ENCODE results near the gene DNAJC30.
"Not testable (repeated sequence)": the region's sequence is repeated elsewhere in the genome, so short reads cannot be mapped to it uniquely, and the experiment has no call there.

DNAJC30 gene

DNA sequence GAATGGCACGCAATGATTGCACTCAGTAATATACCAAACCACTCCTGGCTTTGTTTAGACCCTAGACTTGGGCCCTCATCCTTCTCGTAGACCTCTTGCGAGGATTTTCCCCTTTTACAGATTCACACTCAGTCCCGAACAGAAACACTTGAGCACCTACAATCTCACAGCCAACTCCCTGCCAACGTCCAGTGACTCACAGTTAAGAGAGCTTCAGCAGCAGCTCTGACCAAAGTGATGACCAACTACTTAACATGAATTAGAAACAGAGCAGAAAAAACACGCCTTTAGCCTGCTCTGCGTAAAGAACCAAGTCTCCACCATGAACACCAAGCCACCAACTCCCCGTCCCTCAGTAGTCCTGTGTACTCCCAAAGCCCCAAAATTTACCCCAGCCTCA is 2.2 kb downstream of the DNAJC30 start:
- no peak for DNase-seq (ENCODE audit: low spot score)

- DNase-seq (ENCODE audit: low spot score), result no peak
Measured at GRCh38 chr7:73680501-73680900, 2.8 kb downstream of the DNAJC30 start.

- no peak for DNase-seq (ENCODE audit: low spot score)
Measured at GRCh38 chr7:73679709-73680108, 3.5 kb downstream of the DNAJC30 start.

- DNase-seq (ENCODE audit: low spot score), result no peak
Measured at GRCh38 chr7:73678862-73679261, 4.4 kb downstream of the DNAJC30 start.

GRCh38 chr7:73676062-73676461 is 7.2 kb downstream of the DNAJC30 start:
- not testable (repeated sequence) for DNase-seq (ENCODE audit: low spot score)

DNA sequence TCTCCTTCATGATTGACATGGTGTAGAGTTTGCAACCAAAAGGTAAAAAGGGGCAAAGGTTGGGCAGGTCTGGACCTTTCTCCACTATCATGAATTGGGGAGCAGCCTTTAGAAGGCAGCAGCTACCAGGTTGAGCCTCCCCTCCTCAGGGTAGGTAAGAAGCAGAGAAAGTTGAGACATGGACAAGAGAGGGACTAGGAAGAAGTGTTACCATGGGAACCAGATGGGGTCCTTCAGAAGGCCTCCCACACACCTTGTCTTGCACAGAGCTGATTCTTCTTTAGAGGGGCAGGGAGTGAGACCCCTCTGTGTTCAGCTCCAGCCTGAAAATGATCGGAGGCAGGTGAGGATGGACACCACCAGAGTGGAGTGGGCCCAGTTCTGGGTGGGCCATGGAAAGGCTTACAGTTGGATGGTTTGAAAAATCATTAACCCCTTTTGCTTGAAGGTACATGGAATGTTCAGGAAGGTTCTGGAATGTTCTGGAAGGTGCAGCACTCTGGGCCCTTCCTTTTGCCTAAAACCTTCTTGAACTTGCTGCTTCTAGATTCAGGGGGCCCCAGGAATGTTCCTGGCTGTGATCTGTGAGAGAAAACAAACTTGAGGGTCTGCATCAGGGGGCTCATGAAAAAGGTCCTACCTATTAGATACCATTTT is 8.7 kb downstream of the DNAJC30 start:
- DNase-seq (ENCODE audit: low spot score), result no peak

- DNase-seq (ENCODE audit: low spot score), result no peak
Measured at GRCh38 chr7:73671857-73672445, 11.3 kb downstream of the DNAJC30 start.

- DNase-seq (ENCODE audit: low spot score), result no peak
Measured at GRCh38 chr7:73671322-73671661, 12.0 kb downstream of the DNAJC30 start.

- DNase-seq (ENCODE audit: low spot score), result no peak
Measured at GRCh38 chr7:73669858-73670385, 13.3 kb downstream of the DNAJC30 start.

DNA sequence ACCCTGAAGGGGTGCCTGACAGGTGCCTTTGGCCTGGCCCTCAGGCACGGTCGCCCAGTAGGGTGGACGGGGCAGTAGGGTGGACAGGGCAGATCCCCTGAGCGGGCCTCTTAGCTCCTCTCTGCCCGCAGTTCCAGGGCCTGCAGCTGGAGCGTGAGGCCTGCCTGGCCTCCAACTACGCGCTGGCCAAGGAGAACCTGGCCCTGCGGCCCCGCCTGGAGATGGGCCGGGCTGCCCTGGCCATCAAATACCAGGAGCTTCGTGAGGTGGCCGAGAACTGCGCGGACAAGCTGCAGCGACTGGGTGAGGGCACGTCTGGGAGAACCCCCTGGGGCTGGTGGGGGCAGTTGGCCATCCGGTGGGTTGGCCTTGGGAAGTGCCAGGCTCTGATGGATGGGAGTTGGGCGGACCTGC is 14.0 kb downstream of the DNAJC30 start:
- no peak for DNase-seq (ENCODE audit: low spot score)

- DNase-seq (ENCODE audit: low spot score), result no peak
Measured at GRCh38 chr7:73668886-73669230, 14.4 kb downstream of the DNAJC30 start.

GRCh38 chr7:73668103-73668885 is 15.0 kb downstream of the DNAJC30 start:
- DNase-seq (ENCODE audit: low spot score), result no peak

DNA sequence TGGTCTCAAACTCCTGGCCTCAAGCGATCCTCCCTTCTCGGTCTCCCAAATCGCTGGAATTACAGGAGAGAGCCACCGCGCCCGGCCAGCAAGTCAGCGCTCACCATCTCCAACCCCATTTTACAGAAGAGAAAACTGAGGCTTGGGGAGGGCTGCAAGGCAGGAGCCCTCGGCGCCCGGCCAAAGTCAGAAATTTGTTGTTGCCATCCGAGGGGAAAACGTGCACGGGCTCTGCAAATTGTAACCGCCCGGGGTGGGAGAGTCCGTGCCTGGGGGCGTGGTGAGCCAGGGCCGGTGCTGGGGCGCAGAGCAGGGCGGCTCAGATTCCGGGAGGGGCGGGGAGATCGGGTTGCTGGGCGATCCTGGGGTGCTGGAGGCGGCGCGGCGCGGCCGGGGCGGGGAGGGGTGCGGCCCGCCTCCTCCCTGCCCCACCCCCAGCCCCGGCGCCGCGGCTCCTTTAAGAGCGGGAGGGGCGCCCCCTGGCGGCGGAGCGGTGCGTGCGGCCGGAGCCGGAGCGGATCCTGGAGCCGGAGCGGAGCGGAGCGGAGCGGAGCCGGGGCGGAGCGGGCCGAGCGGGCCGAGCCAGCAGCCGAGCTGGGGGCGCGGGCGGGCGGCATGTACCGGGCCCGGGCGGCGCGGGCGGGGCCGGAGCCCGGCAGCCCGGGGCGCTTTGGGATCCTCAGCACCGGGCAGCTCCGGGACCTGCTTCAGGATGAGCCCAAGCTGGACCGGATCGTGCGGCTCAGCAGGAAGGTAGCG is 15.7 kb downstream of the DNAJC30 start, which contains the start of gene VPS37D:
VPS37D (plus strand) TSS at position 488 of the 759 bp plus-strand sequence; CDS start at position 616, 128 bp downstream.
- DNase-seq (ENCODE audit: low spot score), result peak; percentile 93

DNA sequence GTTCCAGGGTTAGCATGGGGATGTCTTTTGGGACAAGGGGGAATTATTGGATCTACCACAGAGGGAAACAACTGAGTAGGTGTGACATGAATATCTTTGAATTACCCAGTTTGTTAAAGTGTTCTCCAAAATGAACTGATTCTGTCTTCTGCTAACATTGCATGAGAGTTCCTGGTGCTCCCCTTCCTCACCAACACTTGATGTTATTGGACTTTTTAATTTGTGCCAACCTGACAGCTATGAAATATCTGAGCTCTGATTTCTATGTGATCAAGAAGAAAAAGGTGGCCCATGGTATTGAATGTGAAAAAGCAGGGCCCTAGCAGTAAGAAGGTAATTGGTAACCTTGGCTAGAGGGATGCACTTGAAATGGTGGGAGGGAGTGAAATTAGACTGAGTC is 20.2 kb downstream of the DNAJC30 start:
- no peak for DNase-seq (ENCODE audit: low spot score)

- not testable (repeated sequence) for DNase-seq (ENCODE audit: low spot score)
Measured at GRCh38 chr7:73660594-73660993, 22.7 kb downstream of the DNAJC30 start.

DNA sequence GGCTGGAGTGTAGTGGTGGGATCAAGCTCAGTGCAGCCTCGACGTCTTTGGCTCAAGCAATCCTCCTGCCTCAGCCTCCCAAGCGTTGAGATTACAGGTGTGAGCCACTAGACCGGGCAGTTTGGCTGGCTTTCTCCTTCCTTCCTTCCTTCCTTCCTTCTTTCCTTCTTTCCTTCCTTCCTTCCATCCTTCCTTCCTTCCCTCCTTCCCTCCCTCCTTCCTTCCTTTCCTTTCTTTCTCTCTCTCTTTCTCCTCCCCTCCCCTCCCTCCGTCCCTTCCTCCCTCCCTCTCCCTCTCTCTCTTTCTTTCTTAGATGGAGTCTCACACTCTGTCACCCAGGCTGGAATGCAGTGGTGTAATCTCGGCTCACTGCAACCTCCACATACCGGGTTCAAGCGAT is 23.3 kb downstream of the DNAJC30 start:
- DNase-seq (ENCODE audit: low spot score), result no peak

- DNase-seq (ENCODE audit: low spot score), result not testable (repeated sequence)
Measured at GRCh38 chr7:73655309-73655708, 27.9 kb downstream of the DNAJC30 start.

DNA sequence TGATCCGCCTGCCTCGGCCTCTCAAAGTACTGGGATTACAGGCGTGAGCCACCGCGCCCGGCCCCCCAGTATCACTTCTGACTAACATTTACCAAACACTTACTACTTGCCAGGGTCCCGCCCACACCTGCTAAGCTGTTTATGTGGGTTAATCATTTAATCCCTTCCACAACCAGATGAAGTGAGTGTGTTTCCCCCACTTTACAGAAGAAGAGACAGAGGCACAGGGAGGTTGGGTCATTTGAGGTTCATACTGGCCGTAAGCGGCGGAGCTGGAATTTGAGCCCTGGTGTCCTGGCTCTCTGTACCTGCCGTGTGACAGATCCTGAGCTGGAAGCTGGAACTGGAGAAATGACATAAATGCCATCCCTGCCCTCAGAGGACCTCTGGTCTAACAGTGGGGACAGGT is 30.7 kb downstream of the DNAJC30 start:
- DNase-seq (ENCODE audit: low spot score), result no peak

DNA sequence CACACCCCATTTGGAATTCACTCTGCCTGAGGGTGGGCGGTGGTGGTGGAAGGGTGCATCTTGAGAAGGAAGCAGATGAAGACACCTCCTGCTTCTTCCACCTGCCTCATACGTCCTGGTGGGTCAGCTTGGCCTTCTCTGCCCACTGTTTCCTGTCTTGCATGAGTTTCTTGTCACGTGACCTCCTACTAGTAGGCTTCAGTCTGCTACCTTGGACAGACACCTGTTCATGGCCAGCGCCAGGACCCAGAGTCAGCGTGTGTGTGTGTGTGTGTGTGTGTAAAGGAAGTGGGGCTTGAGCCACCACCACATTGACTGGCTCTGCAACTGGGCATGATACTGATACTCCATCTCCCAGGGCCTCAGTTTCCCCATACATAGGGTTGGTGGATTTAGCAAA is 32.7 kb downstream of the DNAJC30 start:
- no peak for DNase-seq (ENCODE audit: low spot score)

- no peak for DNase-seq (ENCODE audit: low spot score)
Measured at GRCh38 chr7:73649576-73649975, 33.7 kb downstream of the DNAJC30 start.

GRCh38 chr7:73648593-73649332 is 34.5 kb downstream of the DNAJC30 start:
- DNase-seq (ENCODE audit: low spot score), result no peak

All from CD4-positive, alpha-beta T cell treated with Interleukin-2 at 100 ng/mL for 4 hours (primary cell).